H4 (cell line): ENCODE results near the gene RNF19B. TPM values are rescaled to one million over a fixed set of nuclear protein-coding genes. Genes with fewer than 3 reads are reported as not detected.
"Not testable (repeated sequence)": the region's sequence is repeated elsewhere in the genome, so short reads cannot be mapped to it uniquely, and the experiment has no call there.

Experiments
- DNase-seq: peaks from one replicate; pipeline ENCODE4 v3.0.0-alpha.2; 2015; ENCODE audit warnings: low spot score
- total RNA-seq: library from RNA; depleted of rRNA; stranded (reverse); fragments of >200 nt; shearing (Covaris generic); gene quantifications from 2 replicates; pipeline ENCODE4 v1.2.3, GENCODE V29; 2014

Gene RNF19B
- total RNA-seq, 1 experiment from 2014 or later, result 7.5 TPM

GRCh38 chr1:32931760-32932159 is 32.8 kb downstream of the RNF19B start:
- DNase-seq, result no peak

GRCh38 chr1:32929366-32929765 is 35.2 kb downstream of the RNF19B start:
- DNase-seq, result no peak

DNA sequence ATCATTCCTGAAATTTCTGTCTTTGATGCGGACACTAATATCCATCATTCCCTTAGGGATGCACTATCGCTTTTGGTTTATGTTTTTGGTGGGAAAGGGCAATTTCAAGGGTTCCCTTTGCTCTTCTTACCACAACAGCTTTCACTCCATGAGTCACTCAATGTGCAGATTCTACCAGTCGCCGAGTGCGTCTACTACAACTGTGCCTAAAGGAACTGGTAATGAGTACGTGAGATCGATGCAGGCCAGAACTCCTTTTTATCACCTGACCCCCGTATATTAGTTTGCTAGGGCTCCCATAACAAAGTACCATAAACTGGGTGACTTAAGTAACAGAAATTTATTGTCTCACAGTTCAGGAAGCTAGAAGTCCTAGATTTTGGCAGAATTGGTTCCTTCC is 35.9 kb downstream of the RNF19B start:
- no peak for DNase-seq

- no peak for DNase-seq
Measured at GRCh38 chr1:32928285-32928684, 36.3 kb downstream of the RNF19B start.

DNA sequence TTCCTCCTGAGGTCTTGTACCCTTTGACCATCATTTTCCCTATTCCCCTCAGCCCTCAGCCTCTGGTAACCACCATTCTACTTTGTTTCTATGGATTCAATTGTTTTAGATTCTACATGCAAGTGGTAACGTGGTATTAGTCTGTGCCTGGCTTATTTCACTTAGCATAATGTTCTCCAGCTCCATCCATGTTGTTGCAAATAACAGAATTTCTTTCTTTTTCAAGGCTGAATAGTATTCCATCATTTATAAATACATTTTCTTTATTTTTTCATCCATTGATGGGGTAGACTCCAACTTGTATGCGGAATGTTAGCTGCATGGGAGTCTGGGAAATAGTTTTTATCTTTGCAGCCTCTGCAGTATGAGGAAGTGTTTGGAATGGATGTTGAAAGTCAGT is 37.2 kb downstream of the RNF19B start:
- DNase-seq, result no peak

DNA sequence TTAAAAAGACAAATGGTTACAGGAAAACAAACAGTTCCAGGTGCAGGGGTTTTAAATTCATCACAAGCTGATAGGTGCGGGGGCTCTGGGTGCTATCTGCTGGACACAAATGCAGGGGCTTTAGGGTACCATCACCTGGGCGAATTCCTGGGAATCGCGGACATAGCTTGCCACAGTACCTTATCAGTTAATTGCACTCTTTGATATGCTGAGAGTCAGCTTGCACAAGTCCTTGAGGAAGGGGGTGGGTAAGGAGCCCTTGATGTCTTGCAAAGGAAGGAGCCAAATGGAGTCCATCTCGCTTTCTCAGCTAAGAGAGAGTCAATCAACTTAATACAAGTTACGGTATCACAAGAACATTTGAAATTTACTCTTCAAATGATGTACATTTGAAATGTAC is 38.0 kb downstream of the RNF19B start:
- DNase-seq, result no peak

- no peak for DNase-seq
Measured at GRCh38 chr1:32925403-32926162, 39.0 kb downstream of the RNF19B start.

- DNase-seq, result no peak
Measured at GRCh38 chr1:32924881-32925344, 39.7 kb downstream of the RNF19B start.

DNA sequence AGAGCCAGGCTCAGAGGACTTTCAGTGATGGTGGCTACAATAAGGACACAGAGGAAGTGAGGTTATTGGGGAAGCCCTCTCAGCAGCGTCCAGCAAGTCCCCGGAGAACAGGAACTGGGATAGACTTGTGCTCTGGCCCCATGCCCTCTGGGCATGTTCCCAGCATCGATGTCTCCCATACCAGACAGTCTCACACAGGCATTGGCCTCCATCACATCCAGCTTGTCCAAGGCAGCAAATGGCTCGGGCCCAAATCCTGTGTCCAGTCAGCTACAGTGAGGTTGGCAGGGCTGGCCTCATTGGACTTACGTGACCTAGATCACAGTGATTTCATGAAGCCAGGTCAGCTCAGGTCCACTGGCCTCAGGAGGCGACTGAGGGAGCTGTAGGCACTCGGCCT is 43.8 kb downstream of the RNF19B start:
- no peak for DNase-seq

DNA sequence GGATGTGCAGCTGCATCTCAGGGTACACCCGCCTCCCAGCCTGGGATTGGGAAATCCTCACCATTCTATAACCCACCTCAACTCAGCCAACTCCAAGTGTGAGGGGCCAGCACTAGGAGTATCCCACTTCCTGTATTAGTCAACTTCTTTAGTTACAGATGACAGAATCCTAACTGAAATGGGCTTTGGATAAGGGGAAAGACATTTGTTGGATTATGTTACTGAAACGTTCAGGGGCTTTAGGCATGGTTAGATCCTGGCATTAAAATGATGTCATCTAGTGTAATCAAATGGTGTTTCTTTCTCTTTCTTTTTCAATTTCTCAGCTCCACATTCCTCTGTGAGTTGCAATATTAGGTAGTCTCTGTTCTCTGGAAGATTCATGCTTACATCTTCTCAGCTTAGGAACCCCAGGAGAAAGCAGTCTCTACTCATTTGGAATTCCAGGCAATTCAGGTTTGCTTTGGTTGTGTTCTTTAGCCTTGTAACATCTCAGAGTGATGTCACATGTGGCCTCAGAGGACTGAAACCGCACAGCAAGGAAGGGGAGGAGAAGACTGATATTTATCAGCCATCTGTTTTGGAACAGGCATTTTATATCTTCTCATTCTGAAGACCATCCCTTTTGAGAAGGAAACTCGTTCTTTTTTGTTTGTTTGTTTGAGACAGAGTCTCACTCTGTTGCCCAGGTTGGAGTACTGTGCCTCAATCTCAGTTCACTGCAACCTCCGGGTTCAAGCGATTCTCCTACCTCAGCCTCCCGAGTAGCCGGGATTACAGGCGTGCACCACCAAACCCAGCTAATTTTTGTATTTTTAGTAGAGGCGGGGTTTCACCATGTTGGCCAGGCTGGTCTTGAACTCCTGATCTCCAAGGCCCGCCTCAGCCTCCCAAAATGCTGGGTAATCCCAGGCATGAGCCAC is 44.5 kb downstream of the RNF19B start:
- DNase-seq, result peak; percentile 69

DNA sequence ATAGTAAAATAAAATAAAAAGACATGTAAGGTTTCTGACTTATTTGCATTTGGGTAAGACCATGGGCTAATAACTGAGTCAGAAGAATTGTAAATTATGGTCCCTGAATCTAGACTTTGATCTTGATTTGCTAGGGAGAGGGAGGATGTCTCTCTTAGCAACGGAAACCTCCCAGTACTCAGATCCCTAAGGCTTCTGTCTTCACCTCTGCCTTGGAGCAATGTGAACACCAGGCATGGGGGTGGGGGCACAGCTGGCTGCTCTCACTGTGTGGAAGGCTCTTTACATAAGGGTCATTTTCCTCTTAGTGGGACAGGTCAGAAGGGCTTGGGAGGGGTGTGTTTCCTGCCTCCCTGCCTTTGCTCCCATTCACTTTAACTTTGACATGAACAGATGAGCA is 46.4 kb downstream of the RNF19B start:
- no peak for DNase-seq

GRCh38 chr1:32917521-32917920 is 47.1 kb downstream of the RNF19B start:
- DNase-seq, result no peak

GRCh38 chr1:32915766-32916706 is 48.6 kb downstream of the RNF19B start:
- no peak for DNase-seq

- DNase-seq, result no peak
Measured at GRCh38 chr1:32910319-32910718, 54.3 kb downstream of the RNF19B start.

DNA sequence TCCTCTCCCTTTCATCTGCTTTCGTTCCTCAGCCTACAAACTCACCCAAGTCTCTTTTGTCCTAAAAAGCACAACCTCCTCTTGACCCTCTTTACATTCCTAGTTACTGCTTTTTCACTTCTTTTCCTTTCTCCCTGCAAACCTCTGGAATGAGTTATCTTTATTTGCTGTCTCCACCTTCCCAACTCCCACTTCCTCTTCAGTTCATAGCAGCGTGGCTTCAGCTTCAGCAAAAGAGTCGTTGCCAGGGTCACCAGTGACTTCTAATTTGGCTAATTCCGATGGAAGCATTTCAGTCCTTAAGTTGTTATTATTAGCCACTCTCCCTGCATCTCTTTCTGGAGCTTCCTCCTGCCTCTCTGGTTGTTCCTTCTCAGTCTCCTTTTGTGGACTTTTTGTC is 57.2 kb downstream of the RNF19B start:
- no peak for DNase-seq

DNA sequence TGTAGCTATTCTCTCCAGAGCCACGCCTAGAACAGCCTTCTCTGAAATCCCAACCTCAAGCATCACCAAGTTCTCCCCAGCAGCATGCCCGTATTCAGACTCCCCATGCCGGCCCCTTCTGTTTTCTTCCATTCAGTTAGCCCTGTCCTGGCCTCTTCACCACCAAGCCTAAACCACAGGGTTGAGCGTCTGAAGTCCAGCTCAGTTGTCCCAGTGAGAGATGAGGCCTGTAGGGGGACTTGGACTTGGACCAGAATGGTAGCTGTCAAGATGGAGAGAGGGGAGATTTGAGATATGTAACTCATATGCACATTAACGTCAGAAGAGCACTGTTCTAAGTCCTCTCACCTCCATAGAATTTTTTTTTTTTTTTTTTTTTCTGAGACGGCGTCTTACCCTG is 58.0 kb downstream of the RNF19B start:
- no peak for DNase-seq

DNA sequence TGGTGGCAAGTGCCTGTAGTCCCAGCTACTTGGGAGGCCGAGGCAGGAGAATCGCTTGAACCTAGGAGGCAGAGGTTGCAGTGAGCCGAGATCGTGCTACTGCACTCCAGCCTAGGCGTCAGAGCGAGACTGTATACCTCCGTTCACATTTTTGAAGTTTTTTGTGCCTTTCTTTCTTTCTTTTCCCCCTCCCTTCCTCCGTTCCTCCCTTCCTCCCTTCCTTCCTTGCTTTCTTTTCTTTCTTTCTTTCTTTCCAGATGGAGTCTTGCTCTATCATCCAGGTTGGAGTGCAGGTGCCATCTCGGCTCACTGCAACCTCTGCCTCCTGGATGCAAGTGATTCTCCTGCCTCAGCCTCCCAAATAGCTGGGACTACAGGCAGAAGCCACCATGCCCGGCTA is 59.0 kb downstream of the RNF19B start:
- not testable (repeated sequence) for DNase-seq

DNA sequence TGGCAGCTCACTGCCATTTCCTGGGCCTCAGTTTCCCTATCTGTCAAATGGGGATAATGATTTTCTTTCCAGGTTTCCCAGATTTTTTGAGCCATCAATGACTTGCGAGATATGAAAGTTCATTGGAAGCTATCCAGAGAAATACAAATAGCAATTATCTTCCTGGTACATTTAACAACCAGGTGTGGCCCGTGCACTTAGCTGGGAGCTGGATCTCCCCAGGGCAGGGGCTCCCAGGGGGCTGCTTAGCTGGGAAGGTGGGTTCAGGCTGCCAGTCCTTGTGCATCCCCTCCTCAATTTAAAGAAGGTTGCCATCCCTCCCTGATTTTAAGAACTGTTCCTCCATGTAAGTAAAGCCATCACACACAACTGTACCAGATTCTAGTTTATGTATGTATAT is 59.8 kb downstream of the RNF19B start:
- no peak for DNase-seq

DNA sequence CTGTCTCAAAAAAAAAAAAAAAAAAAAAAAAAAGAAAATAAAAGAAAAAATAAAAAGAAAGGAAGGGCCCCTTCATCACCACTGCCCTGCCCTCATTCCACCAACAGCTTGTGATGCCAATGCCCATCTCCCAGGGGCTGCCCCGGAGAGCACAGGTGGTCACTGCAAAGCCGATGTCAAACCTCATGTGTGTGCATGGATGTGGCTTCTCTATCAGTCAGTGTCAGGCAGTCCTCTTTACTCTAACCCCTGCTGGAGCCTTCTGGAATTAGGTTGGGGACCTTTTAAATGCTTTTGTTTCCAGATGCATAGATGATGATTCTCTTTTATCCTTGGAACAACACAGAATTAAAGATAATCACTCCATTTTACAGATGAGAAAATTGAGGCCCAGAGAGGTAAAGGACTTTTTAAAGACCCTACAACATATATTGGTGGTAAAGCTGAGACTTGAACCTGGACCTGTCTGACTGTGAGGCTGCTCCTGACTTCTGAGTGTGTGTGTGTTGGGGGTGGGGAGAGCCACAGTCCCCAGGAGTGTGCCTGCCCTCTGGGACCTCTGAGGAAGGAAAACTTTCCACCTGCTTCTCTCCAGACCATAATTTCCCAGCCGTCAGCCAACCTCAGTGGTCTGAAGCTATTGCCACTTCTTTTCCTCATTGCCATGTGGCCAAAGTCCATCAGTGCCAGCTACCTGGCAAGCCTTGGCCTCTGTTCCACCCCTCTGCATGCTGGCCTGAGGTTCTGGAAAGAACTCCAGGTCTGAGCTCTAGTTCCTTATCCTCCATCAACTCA is 60.4 kb downstream of the RNF19B start:
- DNase-seq, result no peak

GRCh38 chr1:32902535-32902920 is 62.1 kb downstream of the RNF19B start:
- DNase-seq, result no peak
